Measurements from ENCODE around the gene PTTG1.

DNA sequence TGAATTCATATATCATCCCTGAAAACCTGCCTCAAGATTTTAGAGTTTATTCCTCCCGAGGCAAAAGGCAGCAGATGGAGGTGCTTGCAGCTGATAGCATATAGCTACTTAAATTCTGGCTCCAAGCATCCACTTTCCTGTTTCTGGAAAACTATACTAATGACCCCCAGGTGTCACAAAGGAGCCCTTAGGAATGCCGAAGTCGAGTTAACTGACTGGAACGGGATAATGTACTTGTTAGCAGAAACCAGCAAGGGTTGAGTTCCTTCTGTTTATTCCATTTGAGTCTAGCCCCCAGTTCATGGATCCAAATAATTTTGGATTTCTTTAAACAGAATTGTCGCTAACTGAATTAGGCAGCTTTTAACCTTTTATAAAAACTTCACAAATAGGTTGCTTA, 44.5 kb downstream of the PTTG1 start:
- TF ChIP-seq TAF1 (IDR thresholded peaks at IDR 0.05; ENCODE audit: low read depth, low read length) (no peak), POLR2AphosphoS5 (IDR thresholded peaks at IDR 0.05; ENCODE audit: low read depth, low read length) (no peak)

Measured in GM12891 (cell line).